Spleen (tissue), 7 donors: Measurements from ENCODE around the gene TMEM184A.

Experiments
- POLR2AphosphoS5 ChIP-seq, 3 donors: sonication (generic); formaldehyde crosslinking; IDR thresholded peaks; one replicate each; pipeline ENCODE4 v1.5.1; 2017; ENCODE audit warnings: antibody characterized with exemption in 3 of 3
- TF ChIP-seq, protein P1 (sequence below), 11 experiments: fragments of 200-600 bp in 7 of 11; fragments of 450-650 bp in 4 of 11; sonication (generic) in 4 of 11; IDR thresholded peaks in 8 of 11; conservative IDR thresholded peaks in 3 of 11; 1 replicate in 7 of 11; 2 replicates in 4 of 11; pipeline versions ENCODE4 v1.4.0 to v1.8.0; 2016 to 2021; ENCODE audit warnings: antibody characterized with exemption in 11 of 11, inconsistent platforms in 4 of 11, mild to moderate bottlenecking in 1 of 11
- donor health status: DM: no; HTN: no; CAD: no; lungs with moderate emphysema.
- donor health status: DM: no; HTN: no; CAD: no.
- donor health status: DM: no; HTN: no; CAD: no.

DNA sequence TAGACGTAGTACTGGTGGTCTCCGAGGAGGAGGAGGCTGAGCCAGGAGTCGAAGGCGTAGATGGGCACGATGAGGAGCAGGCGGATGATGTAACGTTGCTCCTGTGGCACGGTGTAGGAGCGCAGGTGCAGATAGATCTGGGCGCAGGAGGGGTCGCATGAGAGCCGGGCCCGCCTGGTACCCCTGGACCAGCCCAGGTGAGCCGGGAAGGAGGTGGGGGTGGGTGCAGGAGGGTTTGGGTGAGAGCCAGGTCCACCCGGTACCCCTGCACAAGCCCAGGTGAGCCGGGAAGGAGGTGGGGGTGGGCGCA lies 5.2 kb downstream of the TMEM184A start:
- TF ChIP-seq POLR2AphosphoS5 (IDR thresholded peaks at IDR 0.05), result no peak
- TF ChIP-seq, protein P1, sequence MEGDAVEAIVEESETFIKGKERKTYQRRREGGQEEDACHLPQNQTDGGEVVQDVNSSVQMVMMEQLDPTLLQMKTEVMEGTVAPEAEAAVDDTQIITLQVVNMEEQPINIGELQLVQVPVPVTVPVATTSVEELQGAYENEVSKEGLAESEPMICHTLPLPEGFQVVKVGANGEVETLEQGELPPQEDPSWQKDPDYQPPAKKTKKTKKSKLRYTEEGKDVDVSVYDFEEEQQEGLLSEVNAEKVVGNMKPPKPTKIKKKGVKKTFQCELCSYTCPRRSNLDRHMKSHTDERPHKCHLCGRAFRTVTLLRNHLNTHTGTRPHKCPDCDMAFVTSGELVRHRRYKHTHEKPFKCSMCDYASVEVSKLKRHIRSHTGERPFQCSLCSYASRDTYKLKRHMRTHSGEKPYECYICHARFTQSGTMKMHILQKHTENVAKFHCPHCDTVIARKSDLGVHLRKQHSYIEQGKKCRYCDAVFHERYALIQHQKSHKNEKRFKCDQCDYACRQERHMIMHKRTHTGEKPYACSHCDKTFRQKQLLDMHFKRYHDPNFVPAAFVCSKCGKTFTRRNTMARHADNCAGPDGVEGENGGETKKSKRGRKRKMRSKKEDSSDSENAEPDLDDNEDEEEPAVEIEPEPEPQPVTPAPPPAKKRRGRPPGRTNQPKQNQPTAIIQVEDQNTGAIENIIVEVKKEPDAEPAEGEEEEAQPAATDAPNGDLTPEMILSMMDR (IDR thresholded peaks at IDR 0.05 in 8 of 11, conservative IDR thresholded peaks at IDR 0.05 in 3 of 11), result no peak
